Measurements from ENCODE around the gene SPARCL1. TPM values are rescaled to one million over a fixed set of nuclear protein-coding genes. Genes with fewer than 3 reads are reported as not detected.
"Not testable (repeated sequence)": the region's sequence is repeated elsewhere in the genome, so short reads cannot be mapped to it uniquely, and the experiment has no call there.

The SPARCL1 gene
- total and polyA plus RNA-seq, 2 donors (not counting 1 experiment from before 2014, with no cell fraction given), result 0.64 to 4.1 TPM

DNA sequence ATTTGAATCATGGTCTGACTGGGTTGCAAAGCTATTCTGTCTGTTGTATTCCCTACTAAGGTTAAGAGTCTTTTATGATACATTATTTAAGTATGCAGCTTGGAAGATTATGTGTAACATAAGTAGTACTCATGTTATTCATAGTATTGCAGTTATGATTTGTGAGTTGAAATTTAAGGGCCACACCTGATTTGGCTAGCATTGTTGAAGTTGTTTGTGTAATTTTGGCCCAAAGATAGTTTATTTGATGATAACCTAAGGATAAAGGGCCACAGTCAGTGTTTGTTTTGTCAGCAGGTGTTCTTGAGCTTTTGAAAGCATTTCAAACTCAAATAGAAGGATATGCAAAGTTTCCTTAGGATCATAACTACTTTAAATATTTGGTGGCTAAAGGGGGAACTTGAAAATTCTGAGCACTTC lies 67.9 kb downstream of the SPARCL1 start:
- H3K27me3 ChIP-seq (ENCODE audit: control insufficient read depth, insufficient read depth, low read length), result no peaks in the 10 kb centered on the region

DNA sequence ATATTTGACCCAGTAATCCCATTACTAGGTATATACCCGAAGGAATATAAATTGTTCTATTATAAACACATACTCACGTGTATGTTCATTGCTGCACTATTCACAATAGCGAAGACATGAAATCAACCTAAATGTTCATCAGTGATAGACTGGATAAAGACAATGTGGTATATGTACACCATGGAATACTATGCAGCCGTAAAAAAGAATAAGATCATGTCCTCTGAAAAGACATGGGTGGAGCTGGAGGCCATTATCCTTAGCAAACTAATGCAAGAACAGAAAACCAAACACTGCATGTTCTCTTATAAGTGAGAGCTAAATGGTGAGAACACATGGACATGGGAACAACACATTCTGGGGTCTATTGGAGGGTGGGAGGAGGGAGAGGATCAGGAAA lies 70.3 kb downstream of the SPARCL1 start:
- Histone ChIP-seq H2AFZ (ENCODE audit: low read length) (no peak overlapping the region), H3K27ac (ENCODE audit: insufficient read depth, low read length) (no peak overlapping the region), H3K36me3 (ENCODE audit: control insufficient read depth, insufficient read depth, low read length) (no peaks in the 10 kb centered on the region), H3K27me3 (ENCODE audit: control insufficient read depth, insufficient read depth, low read length) (no peaks in the 10 kb centered on the region), H3K79me2 (ENCODE audit: control insufficient read depth, insufficient read depth, low read length) (no peaks in the 10 kb centered on the region), H3K9ac (ENCODE audit: insufficient read depth, low read length) (no peak overlapping the region), H3K4me3 (replicated peaks in 1 of 4; ENCODE audit: control extremely low read depth in 1 of 4, insufficient read depth in 1 of 4, low read depth in 3 of 4, low read length in 4 of 4) (no peak overlapping the region), H3K4me2 (ENCODE audit: extremely low read depth, insufficient read depth, low read length) (no peak overlapping the region), H3K4me1 (ENCODE audit: control insufficient read depth, extremely low read depth, insufficient read depth, low read length) (no peaks in the 10 kb centered on the region), H4K20me1 (ENCODE audit: control insufficient read depth, extremely low read depth, insufficient read depth, low read length) (no peaks in the 10 kb centered on the region), H3K9me3 (ENCODE audit: control insufficient read depth, insufficient read depth, low read depth, low read length) (no peaks in the 10 kb centered on the region)
- DNase-seq (ENCODE audit: low read depth in 2 of 2), result no peak
- TF ChIP-seq, protein P1, sequence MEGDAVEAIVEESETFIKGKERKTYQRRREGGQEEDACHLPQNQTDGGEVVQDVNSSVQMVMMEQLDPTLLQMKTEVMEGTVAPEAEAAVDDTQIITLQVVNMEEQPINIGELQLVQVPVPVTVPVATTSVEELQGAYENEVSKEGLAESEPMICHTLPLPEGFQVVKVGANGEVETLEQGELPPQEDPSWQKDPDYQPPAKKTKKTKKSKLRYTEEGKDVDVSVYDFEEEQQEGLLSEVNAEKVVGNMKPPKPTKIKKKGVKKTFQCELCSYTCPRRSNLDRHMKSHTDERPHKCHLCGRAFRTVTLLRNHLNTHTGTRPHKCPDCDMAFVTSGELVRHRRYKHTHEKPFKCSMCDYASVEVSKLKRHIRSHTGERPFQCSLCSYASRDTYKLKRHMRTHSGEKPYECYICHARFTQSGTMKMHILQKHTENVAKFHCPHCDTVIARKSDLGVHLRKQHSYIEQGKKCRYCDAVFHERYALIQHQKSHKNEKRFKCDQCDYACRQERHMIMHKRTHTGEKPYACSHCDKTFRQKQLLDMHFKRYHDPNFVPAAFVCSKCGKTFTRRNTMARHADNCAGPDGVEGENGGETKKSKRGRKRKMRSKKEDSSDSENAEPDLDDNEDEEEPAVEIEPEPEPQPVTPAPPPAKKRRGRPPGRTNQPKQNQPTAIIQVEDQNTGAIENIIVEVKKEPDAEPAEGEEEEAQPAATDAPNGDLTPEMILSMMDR (conservative IDR thresholded peaks at IDR 0.05 in 1 of 2, IDR thresholded peaks at IDR 0.05 in 1 of 2; ENCODE audit: low read depth in 1 of 2, low read length in 2 of 2), result no peak
- TF ChIP-seq EZH2 (IDR thresholded peaks at IDR 0.05; ENCODE audit: low read length, missing control alignments), result no peak

More for the DNA sequence above, 67.9 kb downstream of the SPARCL1 start:
- Histone ChIP-seq H3K4me2 (ENCODE audit: extremely low read depth, insufficient read depth, low read length) (no peak overlapping the region), H4K20me1 (ENCODE audit: control insufficient read depth, extremely low read depth, insufficient read depth, low read length) (no peaks in the 10 kb centered on the region), H3K4me3 (replicated peaks in 1 of 4; ENCODE audit: control extremely low read depth in 1 of 4, insufficient read depth in 1 of 4, low read depth in 3 of 4, low read length in 4 of 4) (no peak overlapping the region), H3K27ac (ENCODE audit: insufficient read depth, low read length) (no peak overlapping the region), H3K4me1 (ENCODE audit: control insufficient read depth, extremely low read depth, insufficient read depth, low read length) (no peaks in the 10 kb centered on the region), H2AFZ (ENCODE audit: low read length) (no peak overlapping the region), H3K36me3 (ENCODE audit: control insufficient read depth, insufficient read depth, low read length) (no peaks in the 10 kb centered on the region), H3K79me2 (ENCODE audit: control insufficient read depth, insufficient read depth, low read length) (no peaks in the 10 kb centered on the region), H3K9ac (ENCODE audit: insufficient read depth, low read length) (no peak overlapping the region), H3K9me3 (ENCODE audit: control insufficient read depth, insufficient read depth, low read depth, low read length) (no peaks in the 10 kb centered on the region)
- no peak for TF ChIP-seq EZH2 (IDR thresholded peaks at IDR 0.05; ENCODE audit: low read length, missing control alignments)
- TF ChIP-seq, protein P1 (conservative IDR thresholded peaks at IDR 0.05 in 1 of 2, IDR thresholded peaks at IDR 0.05 in 1 of 2; ENCODE audit: low read depth in 1 of 2, low read length in 2 of 2), result no peak
- DNase-seq (ENCODE audit: low read depth in 2 of 2), result peak; percentile 17 to 51

DNA sequence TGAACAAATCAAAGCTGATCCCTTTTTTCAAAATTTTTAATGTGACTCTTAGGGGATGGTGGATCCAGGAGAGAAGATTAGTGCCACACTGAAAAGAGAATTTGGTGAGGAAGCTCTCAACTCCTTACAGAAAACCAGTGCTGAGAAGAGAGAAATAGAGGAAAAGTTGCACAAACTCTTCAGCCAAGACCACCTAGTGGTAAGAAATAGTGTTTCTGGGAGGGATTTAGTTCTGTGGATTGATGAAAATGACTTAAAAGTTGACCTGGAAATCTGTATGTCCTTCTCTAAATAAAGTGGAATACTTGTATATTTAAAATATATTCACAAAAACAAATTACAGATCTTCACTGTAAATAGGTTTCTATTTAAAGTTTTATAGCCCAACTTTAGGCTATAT lies 77.6 kb downstream of the SPARCL1 start:
- H3K4me2 ChIP-seq (ENCODE audit: extremely low read depth, insufficient read depth, low read length), result no peak overlapping the region
- no peaks in the 10 kb centered on the region for H3K36me3 ChIP-seq (ENCODE audit: control insufficient read depth, insufficient read depth, low read length)
- H3K9me3 ChIP-seq (ENCODE audit: control insufficient read depth, insufficient read depth, low read depth, low read length), result no peaks in the 10 kb centered on the region
- H2AFZ ChIP-seq (ENCODE audit: low read length), result no peak overlapping the region
- H4K20me1 ChIP-seq (ENCODE audit: control insufficient read depth, extremely low read depth, insufficient read depth, low read length), result no peaks in the 10 kb centered on the region
- no peak overlapping the region for H3K27ac ChIP-seq (ENCODE audit: insufficient read depth, low read length)
- no peaks in the 10 kb centered on the region for H3K79me2 ChIP-seq (ENCODE audit: control insufficient read depth, insufficient read depth, low read length)
- no peaks in the 10 kb centered on the region for H3K27me3 ChIP-seq (ENCODE audit: control insufficient read depth, insufficient read depth, low read length)
- no peak overlapping the region for H3K9ac ChIP-seq (ENCODE audit: insufficient read depth, low read length)
- H3K4me1 ChIP-seq (ENCODE audit: control insufficient read depth, extremely low read depth, insufficient read depth, low read length), result no peaks in the 10 kb centered on the region
- no peak for DNase-seq (ENCODE audit: low read depth in 2 of 2)
- no peak for TF ChIP-seq EZH2 (IDR thresholded peaks at IDR 0.05; ENCODE audit: low read length, missing control alignments)
- TF ChIP-seq, protein P1 (conservative IDR thresholded peaks at IDR 0.05 in 1 of 2, IDR thresholded peaks at IDR 0.05 in 1 of 2; ENCODE audit: low read depth in 1 of 2, low read length in 2 of 2), result no peak
- H3K4me3 ChIP-seq (replicated peaks in 1 of 4; ENCODE audit: control extremely low read depth in 1 of 4, insufficient read depth in 1 of 4, low read depth in 3 of 4, low read length in 4 of 4), result no peak overlapping the region

DNA sequence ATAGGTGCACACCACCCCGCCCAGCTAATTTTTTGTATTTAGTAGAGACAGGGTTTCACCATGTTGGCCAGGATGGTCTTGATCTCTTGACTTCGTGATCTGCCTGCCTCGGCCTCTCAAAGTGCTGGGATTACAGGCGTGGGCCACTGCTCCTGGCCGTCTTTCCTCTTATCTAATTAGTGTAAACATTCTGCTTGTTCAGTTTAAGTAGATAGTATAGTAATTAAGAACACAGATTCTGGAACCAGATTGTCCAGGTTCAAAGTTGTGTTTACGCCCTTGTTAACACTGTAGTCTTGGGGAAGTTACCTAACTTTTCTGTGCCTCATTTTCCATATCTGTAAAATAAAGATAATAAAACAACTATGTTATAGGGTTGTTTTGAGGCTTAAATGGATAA lies 82.8 kb downstream of the SPARCL1 start:
- H3K9ac ChIP-seq (ENCODE audit: insufficient read depth, low read length); DNase-seq (ENCODE audit: low read depth in 2 of 2); H2AFZ ChIP-seq (ENCODE audit: low read length); H3K27ac ChIP-seq (ENCODE audit: insufficient read depth, low read length); H3K79me2 ChIP-seq (ENCODE audit: control insufficient read depth, insufficient read depth, low read length); H3K4me1 ChIP-seq (ENCODE audit: control insufficient read depth, extremely low read depth, insufficient read depth, low read length); H4K20me1 ChIP-seq (ENCODE audit: control insufficient read depth, extremely low read depth, insufficient read depth, low read length); H3K4me2 ChIP-seq (ENCODE audit: extremely low read depth, insufficient read depth, low read length); H3K36me3 ChIP-seq (ENCODE audit: control insufficient read depth, insufficient read depth, low read length); H3K9me3 ChIP-seq (ENCODE audit: control insufficient read depth, insufficient read depth, low read depth, low read length); H3K27me3 ChIP-seq (ENCODE audit: control insufficient read depth, insufficient read depth, low read length); H3K4me3 ChIP-seq (replicated peaks in 1 of 4; ENCODE audit: control extremely low read depth in 1 of 4, insufficient read depth in 1 of 4, low read depth in 3 of 4, low read length in 4 of 4): not testable (repeated sequence)
